Mesendoderm (in vitro differentiated cells): ENCODE measurements around the gene SMC1B.
A peak's percentile ranks its signal among the peaks of the same experiment; 100 is the strongest.

Experiments used
- DNase-seq: peaks from one replicate; pipeline ENCODE4 v3.0.0; 2013
- H2AK5ac ChIP-seq: 2 replicates; pipeline ENCODE4 v1.6.1; 2013; ENCODE audit warnings: low read length, inconsistent platforms
- H2BK120ac ChIP-seq: 2 replicates; pipeline ENCODE4 v1.6.1; 2013; ENCODE audit warnings: low read depth, mild to moderate bottlenecking, low read length, moderate library complexity, mixed read lengths
- H2BK15ac ChIP-seq: replicated peaks from 2 replicates; pipeline ENCODE4 v1.6.1; 2013; ENCODE audit warnings: low read depth, mild to moderate bottlenecking, moderate library complexity
- H2BK5ac ChIP-seq: 2 replicates; pipeline ENCODE4 v1.6.1; 2013; ENCODE audit warnings: low read length, inconsistent platforms
- H3K18ac ChIP-seq: 2 replicates; pipeline ENCODE4 v1.6.1; 2013; ENCODE audit warnings: mild to moderate bottlenecking, low read length, mixed read lengths
- H3K23ac ChIP-seq: one replicate; pipeline ENCODE4 v1.6.1; 2013; ENCODE audit warnings: low read length
- H3K27ac ChIP-seq: 2 replicates; pipeline ENCODE4 v1.5.1; 2013; ENCODE audit warnings: low read depth, mild to moderate bottlenecking, inconsistent platforms, low read length, moderate library complexity
- H3K27me3 ChIP-seq: 2 replicates; pipeline ENCODE4 v1.6.1; 2013; ENCODE audit warnings: low read length, control low read depth, mild to moderate bottlenecking, inconsistent platforms; ENCODE audit not compliant: insufficient read depth, poor library complexity
- H3K36me3 ChIP-seq: 2 replicates; pipeline ENCODE4 v1.6.1; 2013; ENCODE audit warnings: low read length, inconsistent platforms; ENCODE audit not compliant: control insufficient read depth, insufficient read depth
- H3K4ac ChIP-seq: one replicate; pipeline ENCODE4 v1.6.1; 2013; ENCODE audit warnings: low read depth, mild to moderate bottlenecking, low read length, moderate library complexity
- H3K4me1 ChIP-seq: 2 replicates; pipeline ENCODE4 v1.6.1; 2013; ENCODE audit warnings: low read depth, low read length, inconsistent platforms; ENCODE audit not compliant: control insufficient read depth
- H3K4me2 ChIP-seq: 2 replicates; pipeline ENCODE4 v1.6.1; 2013; ENCODE audit warnings: low read length
- H3K4me3 ChIP-seq: 2 replicates; pipeline ENCODE4 v1.5.1; 2013; ENCODE audit warnings: mild to moderate bottlenecking, low read length
- H3K56ac ChIP-seq: one replicate; pipeline ENCODE4 v1.6.1; 2013; ENCODE audit warnings: low read length
- H3K79me1 ChIP-seq: 2 replicates; pipeline ENCODE4 v1.6.1; 2013; ENCODE audit warnings: low read length, inconsistent platforms
- H3K79me2 ChIP-seq: 2 replicates; pipeline ENCODE4 v1.6.1; 2013; ENCODE audit warnings: mild to moderate bottlenecking, low read length; ENCODE audit not compliant: control insufficient read depth, insufficient read depth
- H3K9ac ChIP-seq: 2 replicates; pipeline ENCODE4 v1.6.1; 2013; ENCODE audit warnings: low read length, inconsistent platforms
- H4K5ac ChIP-seq: one replicate; pipeline ENCODE4 v1.6.1; 2013; ENCODE audit warnings: low read length
- H4K8ac ChIP-seq: one replicate; pipeline ENCODE4 v1.6.1; 2013; ENCODE audit warnings: low read depth, mild to moderate bottlenecking, control low read depth, low read length, moderate library complexity
- WGBS: extraction: QIAGEN DNeasy Blood & Tissue Kit; methylation state at CpG from one replicate; pipeline ENCODE4 v1.1.7; 2013; ENCODE audit warnings: low lambda C conversion rate, missing lambda C conversion rate; ENCODE audit not compliant: insufficient coverage; ENCODE audit errors: extremely low coverage; 5-methylcytosine and 5-hydroxymethylcytosine counted together

Gene SMC1B

DNA sequence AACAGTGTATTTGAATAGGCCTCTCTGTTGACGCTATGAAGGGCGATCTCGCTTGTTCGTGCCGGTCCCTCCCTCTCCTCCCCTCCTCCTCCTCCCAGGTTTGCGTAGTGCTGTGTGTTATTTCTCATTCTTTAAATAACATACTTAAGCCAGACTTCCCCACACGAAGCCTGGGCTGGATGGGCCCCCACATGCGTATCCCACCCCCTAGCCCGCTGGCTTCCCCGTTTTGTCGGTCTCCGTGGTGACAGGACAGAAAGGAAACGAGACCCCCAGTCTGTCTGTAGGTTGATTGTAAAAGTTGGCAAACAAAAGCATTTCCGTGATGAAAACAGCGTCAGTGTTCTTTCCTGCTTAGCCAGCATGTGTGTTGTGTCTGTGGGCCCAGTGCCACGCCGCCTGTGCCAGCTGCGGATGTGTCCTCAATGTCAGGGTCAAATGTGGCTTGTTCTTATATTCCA, 76.4 kb downstream of the SMC1B start:
- Histone ChIP-seq H3K4ac (no peak overlapping the region), H3K27me3 (no peaks in the 10 kb centered on the region), H3K36me3 (no peaks in the 10 kb centered on the region), H3K4me1 (no peaks in the 10 kb centered on the region), H3K23ac (no peak overlapping the region), H4K8ac (no peak overlapping the region), H3K79me1 (no peaks in the 10 kb centered on the region), H2AK5ac (no peak overlapping the region), H3K27ac (no peak overlapping the region), H2BK15ac (no peak overlapping the region), H3K4me2 (no peak overlapping the region), H2BK120ac (no peak overlapping the region), H3K79me2 (no peaks in the 10 kb centered on the region), H2BK5ac (no peak overlapping the region), H3K18ac (no peak overlapping the region), H3K4me3 (no peak overlapping the region), H3K9ac (no peak overlapping the region), H3K56ac (no peak overlapping the region), H4K5ac (no peak overlapping the region)
- no CpG with 5 or more reads among the region's 18 CpGs for WGBS
- no peak for DNase-seq

DNA sequence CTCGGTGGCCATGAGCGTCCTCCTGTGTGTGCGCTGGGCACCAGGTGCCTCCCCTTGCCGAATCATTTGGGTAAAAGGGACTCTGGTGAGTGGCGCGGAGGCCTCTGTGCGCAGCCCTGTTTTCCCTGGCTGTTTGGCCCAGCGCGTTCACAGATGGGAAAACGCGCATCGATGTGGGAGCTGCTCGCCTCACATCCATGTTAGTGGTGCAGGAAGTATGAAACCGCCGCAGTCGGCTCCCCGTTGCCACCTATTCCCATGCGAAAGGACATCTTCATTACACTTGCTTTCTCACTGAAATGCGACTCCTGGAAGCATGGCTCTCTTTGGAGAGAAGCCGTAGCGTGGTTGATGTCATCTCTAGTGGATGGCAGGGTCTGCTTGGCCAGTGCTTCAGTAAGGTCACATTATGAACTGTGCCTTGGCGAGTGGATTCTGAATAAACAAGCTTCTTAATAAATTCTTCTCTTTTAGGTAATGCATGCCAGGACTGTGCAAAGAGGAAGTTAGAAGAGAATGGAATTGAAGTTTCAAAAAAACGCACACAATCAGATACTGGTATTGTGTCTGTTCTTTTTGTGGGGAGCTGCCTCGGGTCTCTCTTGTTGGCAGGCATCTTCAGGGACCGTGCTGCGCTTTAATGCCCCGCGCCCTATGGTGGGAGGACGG, 77.4 kb downstream of the SMC1B start:
- H2BK5ac ChIP-seq = no peak overlapping the region
- no peaks in the 10 kb centered on the region for H3K27me3 ChIP-seq
- no CpG with 5 or more reads among the region's 29 CpGs for WGBS
- no peak overlapping the region for H3K18ac ChIP-seq
- no peak overlapping the region for H3K56ac ChIP-seq
- no peak overlapping the region for H3K27ac ChIP-seq
- H2BK15ac ChIP-seq = no peak overlapping the region
- no peak overlapping the region for H3K4ac ChIP-seq
- H2AK5ac ChIP-seq = no peak overlapping the region
- H3K9ac ChIP-seq = no peak overlapping the region
- H3K4me2 ChIP-seq = no peak overlapping the region
- no peaks in the 10 kb centered on the region for H3K79me1 ChIP-seq
- H3K23ac ChIP-seq = no peak overlapping the region
- H3K4me3 ChIP-seq = no peak overlapping the region
- no peak for DNase-seq
- H3K79me2 ChIP-seq = no peaks in the 10 kb centered on the region
- no peak overlapping the region for H4K8ac ChIP-seq
- no peak overlapping the region for H4K5ac ChIP-seq
- no peaks in the 10 kb centered on the region for H3K36me3 ChIP-seq
- no peak overlapping the region for H2BK120ac ChIP-seq
- no peaks in the 10 kb centered on the region for H3K4me1 ChIP-seq

DNA sequence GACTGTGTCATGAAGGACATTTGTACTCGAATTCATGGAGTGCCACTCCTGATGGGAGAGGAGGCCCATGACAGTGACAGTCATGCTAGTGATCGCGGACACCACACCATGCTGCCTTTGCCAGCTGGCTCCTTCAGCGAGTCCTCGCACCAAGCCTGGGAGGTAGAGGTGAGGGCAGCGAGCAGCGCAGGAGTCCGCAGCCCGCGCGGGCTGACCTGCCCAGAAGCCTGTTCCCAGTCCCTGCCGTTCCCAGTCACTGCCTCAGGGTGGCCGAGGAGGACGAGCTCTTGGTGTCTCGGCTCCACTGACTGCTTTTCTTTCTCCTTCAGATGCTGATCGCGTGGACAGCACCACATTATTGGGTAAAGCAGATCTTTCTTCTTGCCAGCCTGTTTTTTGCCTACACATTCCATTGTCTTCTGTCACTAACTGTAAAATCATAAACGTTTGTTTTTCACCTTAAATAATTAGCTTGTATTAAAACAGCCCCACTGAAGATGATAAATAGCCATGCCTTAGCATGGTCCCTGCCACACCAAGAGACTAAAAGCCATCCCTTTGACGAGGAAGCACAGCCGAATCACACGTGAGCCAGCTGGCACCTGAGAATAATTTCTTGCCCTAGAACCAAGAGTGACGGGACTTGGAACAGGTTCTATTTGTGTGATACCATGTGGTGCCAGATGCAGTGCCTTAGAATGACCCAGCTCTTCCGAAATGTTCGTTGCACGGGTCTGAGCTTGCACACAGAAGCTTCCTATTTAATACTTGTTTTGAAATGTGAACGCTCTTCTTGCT, 78.2 kb downstream of the SMC1B start:
- Histone ChIP-seq H3K27me3 (no peaks in the 10 kb centered on the region), H3K23ac (no peak overlapping the region), H3K79me1 (no peaks in the 10 kb centered on the region), H3K18ac (no peak overlapping the region), H3K4me1 (no peaks in the 10 kb centered on the region), H3K79me2 (no peaks in the 10 kb centered on the region), H3K4me2 (no peak overlapping the region), H2BK5ac (no peak overlapping the region), H4K5ac (no peak overlapping the region), H3K4ac (no peak overlapping the region), H3K4me3 (no peak overlapping the region), H3K9ac (no peak overlapping the region), H2BK15ac (no peak overlapping the region), H2BK120ac (no peak overlapping the region), H4K8ac (no peak overlapping the region), H3K27ac (no peak overlapping the region), H2AK5ac (no peak overlapping the region), H3K56ac (no peak overlapping the region), H3K36me3 (no peaks in the 10 kb centered on the region)
- WGBS = no CpG with 5 or more reads among the region's 26 CpGs
- DNase-seq = peak; percentile 71

DNA sequence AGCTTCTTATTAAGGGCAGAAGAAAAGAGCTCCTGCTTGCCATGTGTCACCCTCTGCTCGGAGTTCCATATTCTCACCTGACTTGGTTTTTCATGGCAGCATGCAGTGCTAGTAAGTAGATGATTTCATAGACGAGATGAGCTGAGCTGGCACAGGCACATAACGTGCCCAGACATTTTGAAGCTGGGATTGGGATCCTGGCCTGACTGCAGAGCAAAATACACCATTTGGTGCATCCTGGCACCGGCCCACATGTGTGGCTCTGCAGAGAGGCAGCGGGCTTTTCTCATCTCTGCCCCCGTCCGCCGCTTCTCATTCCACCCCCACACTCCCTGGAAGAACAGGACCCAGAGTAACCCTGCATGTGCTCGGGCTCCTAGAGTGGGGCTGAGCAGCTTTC, 78.9 kb downstream of the SMC1B start:
- Histone ChIP-seq H3K4me1 (no peaks in the 10 kb centered on the region), H3K27ac (no peak overlapping the region), H3K56ac (no peak overlapping the region), H3K9ac (no peak overlapping the region), H3K4me3 (no peak overlapping the region), H3K4me2 (no peak overlapping the region), H3K79me2 (no peaks in the 10 kb centered on the region), H2BK15ac (no peak overlapping the region), H3K79me1 (no peaks in the 10 kb centered on the region), H3K18ac (no peak overlapping the region), H2BK120ac (no peak overlapping the region), H4K5ac (no peak overlapping the region), H2AK5ac (no peak overlapping the region), H2BK5ac (no peak overlapping the region), H3K23ac (no peak overlapping the region), H3K36me3 (no peaks in the 10 kb centered on the region), H3K27me3 (no peaks in the 10 kb centered on the region), H3K4ac (no peak overlapping the region), H4K8ac (no peak overlapping the region)
- WGBS = no CpG with 5 or more reads among the region's 9 CpGs
- no peak for DNase-seq

DNA sequence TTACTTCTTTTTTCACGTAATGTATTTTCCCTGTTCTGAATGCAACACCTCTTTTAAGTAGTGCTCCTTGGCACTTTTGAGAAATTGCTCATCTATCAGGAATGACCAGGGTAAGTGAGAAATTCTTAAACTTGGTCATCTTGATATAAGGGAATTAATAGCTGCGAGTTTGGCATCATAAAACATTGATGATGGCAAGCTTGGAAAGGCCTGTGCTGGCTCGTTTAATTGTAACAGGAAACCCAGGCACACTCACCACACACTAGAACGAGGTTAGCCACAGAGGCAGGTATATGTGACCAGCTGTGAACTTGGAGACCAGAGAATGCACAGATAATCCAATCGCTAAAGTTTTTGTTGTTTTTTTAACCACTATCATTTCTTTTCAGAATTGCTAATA, 79.3 kb downstream of the SMC1B start:
- H4K5ac ChIP-seq = no peak overlapping the region
- no peak for DNase-seq
- H3K4me1 ChIP-seq = no peaks in the 10 kb centered on the region
- H3K18ac ChIP-seq = no peak overlapping the region
- no peaks in the 10 kb centered on the region for H3K79me1 ChIP-seq
- H3K4me2 ChIP-seq = no peak overlapping the region
- no peak overlapping the region for H3K4me3 ChIP-seq
- H3K36me3 ChIP-seq = no peaks in the 10 kb centered on the region
- H2BK15ac ChIP-seq = no peak overlapping the region
- no peak overlapping the region for H3K23ac ChIP-seq
- H3K79me2 ChIP-seq = no peaks in the 10 kb centered on the region
- no peaks in the 10 kb centered on the region for H3K27me3 ChIP-seq
- H3K4ac ChIP-seq = no peak overlapping the region
- H3K56ac ChIP-seq = no peak overlapping the region
- H2BK120ac ChIP-seq = no peak overlapping the region
- H3K27ac ChIP-seq = no peak overlapping the region
- no peak overlapping the region for H3K9ac ChIP-seq
- H4K8ac ChIP-seq = no peak overlapping the region
- H2AK5ac ChIP-seq = no peak overlapping the region
- H2BK5ac ChIP-seq = no peak overlapping the region
- no CpG with 5 or more reads among the region's 5 CpGs for WGBS
